Heart left ventricle (tissue), 16 donors: Measurements from ENCODE around the gene MUCL3. TPM values are rescaled to one million over a fixed set of nuclear protein-coding genes. Genes with fewer than 3 reads are reported as not detected.

Experiments
- ATAC-seq, 4 donors: fragments of 200-7000 bp; cut with Tn5 transposase; one replicate each; pipeline ENCODE4 v1.9.1; 2020 to 2022; ENCODE audit warnings: moderate library complexity in 4 of 4, mild to moderate bottlenecking in 3 of 4, moderate number of reproducible peaks in 1 of 4
- DNase-seq, 5 donors: peaks; one replicate each; pipeline ENCODE4 v3.0.0-alpha.2; 2020
- H3K27ac ChIP-seq, 12 donors: fragments of 200-600 bp; sonication (generic) in 4 of 12; one replicate each; pipeline versions ENCODE4 v1.5.0 to v1.8.0; 2016 to 2022; ENCODE audit warnings: mild to moderate bottlenecking in 2 of 12
- H3K27me3 ChIP-seq, 9 donors: fragments of 200-600 bp; sonication (generic) in 2 of 9; one replicate each; pipeline versions ENCODE4 v1.5.1 to v1.8.0; 2016 to 2022; ENCODE audit warnings: mild to moderate bottlenecking in 3 of 9
- H3K36me3 ChIP-seq, 9 donors: fragments of 200-600 bp; sonication (generic) in 2 of 9; one replicate each; pipeline versions ENCODE4 v1.5.0 to v1.8.0; 2018 to 2022; ENCODE audit warnings: mild to moderate bottlenecking in 2 of 9
- H3K4me1 ChIP-seq, 12 donors: fragments of 200-600 bp; sonication (generic) in 4 of 12; one replicate each; pipeline versions ENCODE4 v1.5.0 to v1.8.0; 2016 to 2022; ENCODE audit warnings: mild to moderate bottlenecking in 3 of 12
- H3K4me3 ChIP-seq, 12 donors: fragments of 200-600 bp; sonication (generic) in 4 of 12; one replicate each; pipeline versions ENCODE4 v1.5.0 to v1.8.0; 2017 to 2022; ENCODE audit warnings: mild to moderate bottlenecking in 9 of 12, moderate library complexity in 4 of 12
- H3K9me3 ChIP-seq, 12 donors: fragments of 200-600 bp; sonication (generic) in 4 of 12; one replicate each; pipeline versions ENCODE4 v1.5.0 to v1.8.0; 2016 to 2022; ENCODE audit warnings: mild to moderate bottlenecking in 1 of 12
- CTCF ChIP-seq, 12 donors: fragments of 200-600 bp; sonication (generic) in 4 of 12; IDR thresholded peaks; one replicate each; pipeline versions ENCODE4 v1.5.0 to v1.8.0; 2018 to 2022; ENCODE audit warnings: antibody characterized with exemption in 12 of 12, mild to moderate bottlenecking in 5 of 12
- POLR2A ChIP-seq, 2 donors: fragments of 450-650 bp; IDR thresholded peaks; one replicate each; pipeline ENCODE4 v1.6.1; 2017; ENCODE audit warnings: antibody characterized with exemption in 2 of 2, mild to moderate bottlenecking in 2 of 2, moderate library complexity in 2 of 2
- WGBS, 4 donors: extraction: QIAGEN DNeasy Blood & Tissue Kit in 2 of 4; methylation state at CpG; one replicate each; pipeline versions ENCODE4 v1.1.5 to v1.1.7; 2013 to 2018; 5-methylcytosine and 5-hydroxymethylcytosine counted together
- intact Hi-C, 10 donors: fragments of 100-400 bp; cut with DNase I; formaldehyde crosslinking; loops; one replicate each; pipeline versions ENCODE4 v1.11.1 to v1.14.2; 2022
- polyA plus RNA-seq, 2 donors: library from polyadenylated mRNA; stranded (reverse); fragments of 200-250 nt; gene quantifications; one replicate each; pipeline ENCODE4 v1.2.3, GENCODE V29; 2013
- total RNA-seq, 9 donors: library from RNA; depleted of rRNA in 2 of 9; stranded (reverse); fragments of >200 nt in 2 of 9; fragmentation: NEBNext Ultra II Directional in 3 of 9; extraction: Animal tissue kit (Norgen Biotek cat#: 25700) in 3 of 9; gene quantifications; one replicate each; pipeline versions ENCODE4 v1.1.0 to v1.2.4, GENCODE V29; 2016 to 2023
- donor health status: ischemic (EF 13 %, LVEDD 7.1; RV severe dilation, severe dysfunction).
- donor health status: healthy with polysubstance abuse.
- donor health status: DM: no; HTN: yes; CAD: no.
- donor health status: DM: no; HTN: no; CAD: no.
- donor health status: ischemic (EF 25% LVEDD 6.9; RV normal size, moderate dysfunction).
- donor health status: ischemic (EF 25% LVEDD 5.7; RV mildly dilated, moderate dysfunction).
- donor health status: healthy.
- donor health status: DM: yes; HTN: yes; CAD: no.
- donor health status: ischemic (EF 35%, LVEDD 5.7; RV mildly dilated, moderate dysfunction).
- donor health status: nonischemic (EF 11% LVEDD 7.7; RV severe dilation, severe dysfunction).
- donor health status: DM: yes; HTN: yes; CAD: no.
- donor health status: PGD.
- donor health status: ischemic (EF 29% LVEDD 5.4; RV normal size, mild dysfunction).
- donor health status: nonischemic (EF 23%, LVEDD 6.1; RV moderate dilation, normal function).

Gene MUCL3
- total and polyA plus RNA-seq, 11 donors: 0.03 to 0.11 TPM; not detected in 9

- WGBS, 4 donors: 86 to 91% (median 90%) methylated on average over 4 of the region's 4 CpGs
- no peak for DNase-seq
- H3K27ac ChIP-seq: no peak overlapping the region
- H3K27me3 ChIP-seq: peaks cover 0 to 5% (median 0%) of the 10 kb centered on the region in 9 donors
- ATAC-seq: no peak
- H3K4me1 ChIP-seq: no peaks in the 10 kb centered on the region
- TF ChIP-seq POLR2A (IDR thresholded peaks at IDR 0.05) (no peak), CTCF (IDR thresholded peaks at IDR 0.05) (no peak)
- intact Hi-C loops: no loop called here
- no peak overlapping the region for H3K4me3 ChIP-seq
- no peaks in the 10 kb centered on the region for H3K36me3 ChIP-seq
- H3K9me3 ChIP-seq: no peaks in the 10 kb centered on the region
Observed at GRCh38 chr6:30972816-30973215, 32.0 kb downstream of the MUCL3 start.

GRCh38 chr6:30974490-30975252 lies 33.9 kb downstream of the MUCL3 start:
- 57 to 80% (median 71%) methylated on average over 4 of the region's 4 CpGs for WGBS, 4 donors

GRCh38 chr6:30979141-30979540 lies 38.4 kb downstream of the MUCL3 start:
- Histone ChIP-seq H3K9me3 (no peaks in the 10 kb centered on the region), H3K27ac (no peak overlapping the region), H3K36me3 (no peaks in the 10 kb centered on the region), H3K4me1 (peaks cover 0 to 10% (median 0%) of the 10 kb centered on the region in 12 donors), H3K4me3 (no peak overlapping the region), H3K27me3 (no peaks in the 10 kb centered on the region)
- no peak for TF ChIP-seq POLR2A (IDR thresholded peaks at IDR 0.05)
- TF ChIP-seq CTCF (IDR thresholded peaks at IDR 0.05): no peak
- no peak for ATAC-seq
- DNase-seq: no peak
- WGBS, 4 donors: 43 to 57% (median 48%) methylated on average over 1 of the region's 1 CpG
- intact Hi-C loops: no loop called here

More at GRCh38 chr6:30974490-30975252, 33.9 kb downstream of the MUCL3 start:
- no peak overlapping the region for H3K4me3 ChIP-seq
- intact Hi-C loops: no loop called here
- no peak overlapping the region for H3K27ac ChIP-seq
- no peaks in the 10 kb centered on the region for H3K36me3 ChIP-seq
- peaks cover 0 to 5% (median 0%) of the 10 kb centered on the region in 9 donors for H3K27me3 ChIP-seq
- no peaks in the 10 kb centered on the region for H3K4me1 ChIP-seq
- ATAC-seq (no peak), DNase-seq (no peak)
- no peaks in the 10 kb centered on the region for H3K9me3 ChIP-seq
- TF ChIP-seq POLR2A (IDR thresholded peaks at IDR 0.05): no peak

- no peak for DNase-seq
- ATAC-seq: no peak
- intact Hi-C loops: no loop called here
- Histone ChIP-seq H3K27me3 (peaks cover 0 to 4% (median 0%) of the 10 kb centered on the region in 9 donors), H3K36me3 (no peaks in the 10 kb centered on the region), H3K27ac (no peak overlapping the region), H3K9me3 (no peaks in the 10 kb centered on the region), H3K4me1 (peaks cover 0 to 10% (median 0%) of the 10 kb centered on the region in 12 donors), H3K4me3 (no peak overlapping the region)
- 70 to 79% (median 78%) methylated on average over 4 of the region's 4 CpGs for WGBS, 4 donors
- TF ChIP-seq CTCF (IDR thresholded peaks at IDR 0.05): no peak
- TF ChIP-seq POLR2A (IDR thresholded peaks at IDR 0.05): no peak
Observed at GRCh38 chr6:30979690-30980089, 38.9 kb downstream of the MUCL3 start.
